ENCODE results near the gene ARID4A. TPM values are rescaled to one million over a fixed set of nuclear protein-coding genes. Genes with fewer than 3 reads are reported as not detected.

ARID4A gene
- total and polyA plus RNA-seq, 2 of the 13 experiments (the other 11 are each of a cell fraction or from before 2014, with no cell fraction given): 7.2 to 9.7 TPM

- TF ChIP-seq STAT6 (CRISPR knock-in tag; IDR thresholded peaks at IDR 0.05; ENCODE audit: borderline replicate concordance) (no peak), SRSF1 (optimal IDR thresholded peaks at IDR 0.05; ENCODE audit: low read depth, low read length) (no peak), DMAP1 (CRISPR knock-in tag; IDR thresholded peaks at IDR 0.05) (no peak), ZSCAN29 (CRISPR knock-in tag; conservative IDR thresholded peaks at IDR 0.05) (peak; percentile 90; the same call in 1 of the 2 replicates), FOXP4 (CRISPR knock-in tag; IDR thresholded peaks at IDR 0.05) (no peak; the same call in 1 of the 2 replicates), CHCHD3 (CRISPR knock-in tag; IDR thresholded peaks at IDR 0.05) (no peak), ZNF282 (IDR thresholded peaks at IDR 0.05; ENCODE audit: partially characterized antibody) (no peak), ZFP36L1 (CRISPR knock-in tag; IDR thresholded peaks at IDR 0.05) (no peak), ZNF274 (CRISPR knock-in tag; IDR thresholded peaks at IDR 0.05) (peak; percentile 26; the same call in 1 of the 2 replicates), ZNF484 (CRISPR knock-in tag; IDR thresholded peaks at IDR 0.05; ENCODE audit: borderline replicate concordance, low read depth) (no peak; the same call in 1 of the 2 replicates), SMAD1 (CRISPR knock-in tag; IDR thresholded peaks at IDR 0.05; ENCODE audit: borderline replicate concordance, low read depth) (no peak), TP53 (CRISPR knock-in tag; conservative IDR thresholded peaks at IDR 0.05) (no peak), THAP11 (CRISPR knock-in tag; IDR thresholded peaks at IDR 0.05) (peak; percentile 55; the same call in 1 of the 2 replicates), XBP1 (CRISPR knock-in tag; IDR thresholded peaks at IDR 0.05) (no peak), GPBP1L1 (CRISPR knock-in tag; IDR thresholded peaks at IDR 0.05) (no peak), SIN3A (IDR thresholded peaks at IDR 0.05; ENCODE audit: borderline replicate concordance, low read depth, low read length) (no peak), ZNF879 (CRISPR knock-in tag; IDR thresholded peaks at IDR 0.05) (no peak), SIX1 (CRISPR knock-in tag; IDR thresholded peaks at IDR 0.05; ENCODE audit: borderline replicate concordance) (no peak)
- TF ChIP-seq, protein P1, sequence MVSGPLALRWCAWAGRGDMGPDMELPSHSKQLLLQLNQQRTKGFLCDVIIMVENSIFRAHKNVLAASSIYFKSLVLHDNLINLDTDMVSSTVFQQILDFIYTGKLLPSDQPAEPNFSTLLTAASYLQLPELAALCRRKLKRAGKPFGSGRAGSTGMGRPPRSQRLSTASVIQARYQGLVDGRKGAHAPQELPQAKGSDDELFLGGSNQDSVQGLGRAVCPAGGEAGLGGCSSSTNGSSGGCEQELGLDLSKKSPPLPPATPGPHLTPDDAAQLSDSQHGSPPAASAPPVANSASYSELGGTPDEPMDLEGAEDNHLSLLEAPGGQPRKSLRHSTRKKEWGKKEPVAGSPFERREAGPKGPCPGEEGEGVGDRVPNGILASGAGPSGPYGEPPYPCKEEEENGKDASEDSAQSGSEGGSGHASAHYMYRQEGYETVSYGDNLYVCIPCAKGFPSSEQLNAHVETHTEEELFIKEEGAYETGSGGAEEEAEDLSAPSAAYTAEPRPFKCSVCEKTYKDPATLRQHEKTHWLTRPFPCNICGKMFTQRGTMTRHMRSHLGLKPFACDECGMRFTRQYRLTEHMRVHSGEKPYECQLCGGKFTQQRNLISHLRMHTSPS (CRISPR knock-in tag; IDR thresholded peaks at IDR 0.05; ENCODE audit: low read depth): no peak
Observed at GRCh38 chr14:58395812-58396788, 97.7 kb downstream of the ARID4A start, which contains the start of gene TOMM20L (continued).

Measured in HepG2 (cell line).